GM18526 (cell line): ENCODE data around the gene RNF151.
A peak's percentile ranks its signal among the peaks of the same experiment; 100 is the strongest.

Source experiments
- POLR2A ChIP-seq: IDR thresholded peaks from 3 replicates; pipeline ENCODE4 v1.6.1; 2011; ENCODE audit not compliant: insufficient read length; ENCODE audit errors: extremely low read depth

RNF151 gene

DNA sequence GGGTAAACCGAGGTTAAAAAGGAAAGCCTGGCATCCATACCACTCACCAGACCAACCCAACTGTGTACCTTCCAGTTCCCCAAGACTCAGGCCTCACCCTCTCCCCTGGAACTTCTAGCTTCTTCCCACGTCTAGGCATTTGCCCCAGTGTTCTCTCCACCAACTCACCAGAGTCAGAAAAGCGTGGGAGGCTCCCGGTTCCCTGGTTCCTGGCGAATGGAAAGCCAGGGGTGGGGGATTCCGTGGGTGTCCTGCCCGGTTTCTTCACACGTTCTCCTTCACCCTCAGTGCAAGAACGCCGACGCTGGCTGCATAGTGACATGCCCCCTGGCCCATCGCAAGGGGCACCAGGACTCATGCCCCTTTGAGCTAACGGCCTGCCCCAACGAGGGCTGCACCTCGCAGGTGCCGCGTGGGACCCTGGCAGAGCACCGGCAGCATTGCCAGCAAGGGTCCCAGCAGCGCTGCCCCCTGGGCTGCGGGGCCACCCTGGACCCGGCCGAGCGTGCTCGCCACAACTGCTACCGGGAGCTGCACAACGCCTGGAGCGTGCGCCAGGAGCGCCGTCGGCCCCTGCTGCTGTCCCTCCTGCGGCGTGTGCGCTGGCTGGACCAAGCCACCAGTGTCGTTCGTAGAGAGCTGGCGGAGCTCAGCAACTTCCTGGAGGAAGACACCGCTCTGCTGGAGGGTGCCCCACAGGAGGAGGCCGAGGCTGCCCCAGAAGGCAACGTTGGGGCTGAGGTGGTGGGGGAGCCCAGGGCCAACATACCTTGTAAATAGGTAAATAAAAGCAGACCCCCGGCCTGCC lies 1.7 kb downstream of the RNF151 start:
- no peak for TF ChIP-seq POLR2A

DNA sequence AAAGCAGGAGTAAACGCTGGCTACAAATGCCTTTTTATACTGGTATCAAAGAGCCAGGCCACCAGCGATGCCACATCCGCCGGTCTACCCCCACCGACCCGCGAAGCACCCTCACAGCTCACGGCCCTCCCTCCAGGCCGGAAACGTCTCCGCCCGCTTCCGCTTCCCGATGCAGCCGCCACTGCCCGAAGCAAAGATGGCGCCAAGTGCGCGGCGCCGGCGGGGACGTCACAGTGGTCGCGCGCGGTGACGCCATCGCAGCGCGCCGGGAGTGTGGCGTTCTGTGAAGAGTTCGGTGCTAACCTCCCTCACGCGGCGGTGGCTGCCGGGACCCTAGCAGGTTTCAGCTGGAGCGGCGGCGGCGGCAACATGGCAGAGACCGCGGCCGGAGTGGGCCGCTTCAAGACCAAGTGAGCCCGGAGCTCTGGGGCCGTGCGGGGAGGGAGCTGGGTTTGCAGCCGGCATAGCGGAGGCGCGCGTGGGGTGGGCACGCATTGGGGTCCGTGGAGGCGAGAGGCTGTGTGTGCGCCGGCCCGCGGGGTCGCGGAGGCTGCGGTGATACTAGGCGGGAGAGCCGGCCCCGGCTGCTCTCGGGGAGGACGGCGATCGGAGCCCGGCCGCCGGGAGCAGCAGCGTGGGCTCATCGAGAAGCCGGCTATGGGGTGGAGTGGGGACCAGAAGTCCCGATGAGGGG lies 5.3 kb downstream of the RNF151 start, which contains the start of gene TBL3:
Gene TBL3, plus strand, starts transcription at position 258 of the 694 bp plus-strand sequence. Its CDS starts 112 bp downstream, at position 370.
- peak; percentile 95 for TF ChIP-seq POLR2A

DNA sequence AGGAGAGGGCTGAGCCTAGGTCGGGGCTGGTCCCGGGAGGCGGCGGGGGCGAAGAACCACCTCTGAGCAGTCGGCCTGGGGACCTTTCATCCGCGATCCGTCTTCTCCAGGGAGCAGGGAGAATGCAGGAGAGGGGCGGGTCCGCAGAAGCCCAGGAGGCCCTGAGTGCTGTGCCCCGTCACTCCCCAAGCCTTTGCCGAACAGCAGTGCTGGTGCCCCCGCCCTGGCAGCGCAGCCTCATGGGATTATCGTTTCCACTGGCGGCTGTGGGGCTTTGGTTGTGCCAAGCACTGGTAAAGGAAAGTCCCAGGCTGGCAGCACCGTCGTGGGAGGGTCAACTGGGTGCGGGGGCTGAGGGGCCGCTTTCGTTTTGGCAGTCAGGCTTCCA lies 5.8 kb downstream of the RNF151 start:
- TF ChIP-seq POLR2A = no peak

DNA sequence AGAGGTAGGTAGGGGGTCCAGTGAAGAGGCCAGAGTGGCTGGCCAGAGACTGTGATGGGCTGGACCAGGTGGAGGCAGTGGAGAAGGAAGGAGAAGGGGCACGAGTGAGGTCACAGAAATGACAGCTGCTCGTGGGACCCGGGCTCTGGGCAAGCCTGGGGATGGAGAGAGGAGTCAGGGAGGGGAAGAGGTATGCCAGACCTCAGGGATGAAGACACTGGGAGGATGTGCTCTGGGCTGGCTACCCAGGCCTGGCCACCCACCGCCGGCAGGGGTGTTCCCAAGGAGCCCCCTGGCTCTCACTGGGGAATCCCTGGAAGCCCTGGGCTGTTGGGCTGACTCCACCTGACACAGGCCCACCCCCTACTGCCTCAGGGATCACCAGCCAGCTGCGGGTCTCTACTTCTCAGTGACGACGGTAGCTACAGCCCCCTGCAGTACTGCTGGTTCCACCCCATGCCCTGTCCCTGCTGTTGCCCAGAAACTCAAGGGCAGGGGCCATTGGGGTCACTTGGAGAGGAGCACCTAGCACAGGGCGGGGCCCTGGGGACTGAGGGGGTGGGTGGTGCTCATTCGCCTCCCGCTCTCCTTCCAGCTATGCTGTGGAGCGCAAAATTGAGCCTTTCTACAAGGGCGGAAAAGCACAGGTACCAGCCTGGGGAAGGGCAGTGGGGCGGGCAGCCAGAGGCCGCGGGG lies 7.0 kb downstream of the RNF151 start:
- no peak for TF ChIP-seq POLR2A

DNA sequence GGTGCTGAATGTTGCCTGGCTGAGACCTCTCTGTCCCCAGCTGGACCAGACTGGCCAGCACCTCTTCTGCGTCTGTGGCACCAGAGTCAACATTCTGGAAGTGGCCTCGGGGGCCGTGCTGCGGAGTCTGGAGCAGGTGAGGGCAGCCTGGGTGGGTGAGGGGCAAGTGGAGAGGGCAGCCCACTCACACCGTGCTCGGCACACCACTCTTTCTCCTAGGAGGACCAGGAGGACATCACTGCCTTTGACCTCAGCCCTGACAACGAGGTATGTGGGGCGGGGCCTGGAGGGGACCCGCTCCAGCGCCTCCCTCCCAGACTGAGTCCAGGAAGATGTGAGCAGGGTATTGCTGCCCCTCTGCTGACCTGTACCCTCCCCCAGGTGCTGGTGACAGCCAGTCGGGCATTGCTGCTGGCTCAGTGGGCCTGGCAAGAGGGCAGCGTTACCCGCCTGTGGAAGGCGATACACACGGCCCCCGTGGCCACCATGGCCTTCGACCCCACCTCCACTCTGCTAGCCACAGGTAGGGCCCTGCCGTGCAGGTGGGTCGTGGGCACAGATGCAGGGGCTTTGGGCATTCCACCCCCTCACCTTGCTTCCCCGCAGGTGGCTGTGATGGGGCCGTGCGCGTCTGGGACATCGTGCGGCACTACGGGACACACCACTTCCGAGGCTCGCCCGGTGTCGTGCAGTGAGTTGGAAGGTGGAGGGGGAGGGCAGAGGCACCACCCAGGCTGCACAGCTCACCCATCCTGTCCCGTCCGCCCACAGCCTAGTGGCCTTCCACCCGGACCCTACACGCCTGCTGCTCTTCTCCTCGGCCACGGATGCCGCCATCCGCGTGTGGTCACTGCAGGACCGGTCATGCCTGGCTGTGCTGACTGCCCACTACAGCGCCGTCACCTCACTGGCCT lies 7.8 kb downstream of the RNF151 start:
- TF ChIP-seq POLR2A = no peak

DNA sequence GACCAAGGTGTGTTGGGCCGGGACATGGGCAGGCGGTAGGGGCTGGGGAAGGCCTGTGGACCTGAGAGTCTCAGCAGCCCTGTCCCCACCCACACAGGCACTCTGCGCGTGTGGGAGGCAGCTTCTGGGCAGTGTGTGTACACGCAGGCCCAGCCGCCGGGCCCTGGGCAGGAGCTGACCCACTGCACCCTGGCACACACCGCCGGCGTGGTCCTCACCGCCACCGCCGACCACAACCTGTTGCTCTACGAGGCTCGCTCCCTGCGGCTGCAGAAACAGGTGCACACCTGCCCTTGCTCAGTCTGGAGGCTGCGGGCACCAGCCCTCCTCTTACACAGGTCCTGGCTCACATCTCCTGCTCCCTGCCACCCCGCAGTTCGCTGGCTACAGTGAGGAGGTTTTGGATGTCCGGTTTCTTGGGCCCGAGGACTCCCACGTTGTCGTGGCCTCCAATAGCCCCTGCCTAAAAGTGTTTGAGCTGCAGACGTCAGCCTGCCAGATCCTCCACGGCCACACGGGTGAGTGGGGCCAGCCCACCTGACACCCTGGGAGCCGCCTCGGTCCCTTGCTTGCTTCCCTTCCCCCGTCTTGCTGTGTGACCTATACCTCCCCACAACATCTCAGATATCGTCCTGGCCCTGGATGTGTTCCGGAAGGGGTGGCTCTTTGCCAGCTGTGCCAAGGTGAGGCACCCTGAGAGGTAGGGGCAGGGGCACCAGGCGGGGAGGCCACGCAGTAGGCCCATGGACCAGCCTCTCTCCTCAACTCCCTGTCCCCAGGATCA lies 9.0 kb downstream of the RNF151 start:
- TF ChIP-seq POLR2A = no peak

DNA sequence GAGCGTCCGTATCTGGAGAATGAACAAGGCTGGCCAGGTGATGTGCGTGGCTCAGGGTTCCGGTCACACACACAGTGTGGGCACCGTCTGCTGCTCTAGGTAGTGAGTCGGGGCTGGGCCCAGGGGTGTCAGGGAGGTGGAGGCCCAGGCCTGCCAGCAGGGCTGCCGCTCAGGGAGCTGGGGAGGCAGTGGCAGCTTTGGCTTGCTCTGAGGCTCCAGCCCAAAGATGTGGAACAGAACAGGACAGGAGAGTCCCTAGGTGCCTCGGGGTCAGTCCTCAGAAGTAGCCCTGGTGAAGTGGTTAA lies 9.5 kb downstream of the RNF151 start:
- TF ChIP-seq POLR2A = no peak

DNA sequence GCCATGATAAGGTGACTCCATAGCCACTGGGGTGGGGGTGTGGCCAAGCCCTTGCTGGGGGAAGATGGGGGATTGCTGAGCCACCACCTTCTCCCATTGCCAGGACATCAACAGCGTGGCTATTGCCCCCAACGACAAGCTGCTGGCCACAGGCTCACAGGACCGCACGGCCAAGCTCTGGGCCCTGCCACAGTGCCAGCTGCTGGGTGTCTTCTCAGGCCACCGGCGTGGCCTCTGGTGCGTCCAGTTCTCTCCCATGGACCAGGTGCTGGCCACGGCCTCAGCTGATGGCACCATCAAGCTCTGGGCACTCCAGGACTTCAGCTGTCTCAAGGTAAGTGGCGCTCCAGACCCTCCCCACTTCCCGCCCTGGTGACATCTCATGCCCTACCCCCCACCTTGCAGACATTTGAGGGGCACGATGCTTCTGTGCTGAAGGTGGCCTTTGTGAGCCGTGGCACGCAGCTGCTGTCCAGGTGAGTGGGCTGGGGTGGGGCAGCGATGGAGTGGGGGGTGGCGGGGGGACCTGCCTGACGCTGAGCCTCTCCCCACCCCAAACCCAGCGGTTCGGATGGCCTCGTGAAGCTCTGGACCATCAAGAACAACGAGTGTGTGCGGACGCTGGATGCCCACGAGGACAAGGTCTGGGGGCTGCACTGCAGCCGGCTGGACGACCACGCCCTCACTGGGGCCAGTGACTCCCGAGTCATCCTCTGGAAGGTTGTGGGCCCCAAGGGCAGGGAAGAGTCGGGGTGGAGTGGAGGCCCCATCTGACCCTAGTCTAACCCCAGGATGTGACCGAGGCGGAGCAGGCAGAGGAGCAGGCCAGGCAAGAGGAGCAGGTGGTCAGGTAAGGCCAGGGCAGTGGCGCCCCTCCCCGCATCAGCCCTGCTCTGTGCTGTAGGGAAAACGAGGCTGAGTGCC lies 10.6 kb downstream of the RNF151 start:
- no peak for TF ChIP-seq POLR2A

DNA sequence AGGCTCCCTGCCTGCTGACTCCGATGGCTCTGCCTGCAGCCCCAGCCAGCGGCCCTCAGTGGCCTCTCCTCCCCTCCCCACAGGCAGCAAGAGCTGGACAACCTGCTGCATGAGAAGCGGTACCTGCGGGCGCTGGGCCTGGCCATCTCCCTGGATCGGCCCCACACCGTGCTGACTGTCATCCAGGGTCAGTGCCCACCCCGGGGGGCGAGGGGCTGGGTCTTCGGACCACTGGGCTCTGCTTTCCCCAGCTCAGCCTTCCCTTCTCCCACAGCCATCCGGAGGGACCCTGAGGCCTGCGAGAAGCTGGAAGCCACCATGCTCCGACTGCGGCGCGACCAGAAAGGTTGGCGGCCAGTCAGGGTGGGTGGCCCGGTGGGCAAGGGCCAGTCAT lies 11.2 kb downstream of the RNF151 start:
- no peak for TF ChIP-seq POLR2A

DNA sequence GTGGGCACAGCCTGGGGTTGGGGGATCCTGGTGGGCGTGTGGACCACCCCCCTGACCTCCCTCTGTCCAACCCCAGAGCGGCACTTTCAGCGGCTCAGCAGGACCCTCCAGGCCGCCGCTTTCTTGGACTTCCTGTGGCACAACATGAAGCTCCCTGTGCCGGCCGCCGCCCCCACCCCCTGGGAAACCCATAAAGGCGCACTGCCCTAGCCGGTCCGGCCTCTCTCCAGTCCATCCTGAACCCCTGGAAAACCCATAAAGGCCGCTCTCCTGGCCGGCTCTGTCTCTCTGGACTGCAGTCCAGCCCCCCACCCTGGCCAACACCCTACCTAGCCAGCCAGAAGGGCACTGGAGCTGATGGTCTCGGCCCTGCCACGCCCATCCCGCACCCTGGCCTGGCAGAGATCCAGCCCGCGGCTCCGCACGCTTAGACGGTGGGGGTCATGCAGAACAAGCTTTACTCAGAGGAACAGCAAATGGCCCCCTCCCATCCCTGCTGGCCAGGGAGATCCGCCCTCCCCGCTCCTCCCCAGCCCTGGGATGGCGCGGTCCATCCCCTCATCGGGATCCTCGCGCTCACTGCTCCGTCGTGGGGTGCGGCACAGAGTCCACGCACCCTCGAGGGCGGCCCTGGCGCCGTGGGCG lies 11.9 kb downstream of the RNF151 start:
- TF ChIP-seq POLR2A = no peak

DNA sequence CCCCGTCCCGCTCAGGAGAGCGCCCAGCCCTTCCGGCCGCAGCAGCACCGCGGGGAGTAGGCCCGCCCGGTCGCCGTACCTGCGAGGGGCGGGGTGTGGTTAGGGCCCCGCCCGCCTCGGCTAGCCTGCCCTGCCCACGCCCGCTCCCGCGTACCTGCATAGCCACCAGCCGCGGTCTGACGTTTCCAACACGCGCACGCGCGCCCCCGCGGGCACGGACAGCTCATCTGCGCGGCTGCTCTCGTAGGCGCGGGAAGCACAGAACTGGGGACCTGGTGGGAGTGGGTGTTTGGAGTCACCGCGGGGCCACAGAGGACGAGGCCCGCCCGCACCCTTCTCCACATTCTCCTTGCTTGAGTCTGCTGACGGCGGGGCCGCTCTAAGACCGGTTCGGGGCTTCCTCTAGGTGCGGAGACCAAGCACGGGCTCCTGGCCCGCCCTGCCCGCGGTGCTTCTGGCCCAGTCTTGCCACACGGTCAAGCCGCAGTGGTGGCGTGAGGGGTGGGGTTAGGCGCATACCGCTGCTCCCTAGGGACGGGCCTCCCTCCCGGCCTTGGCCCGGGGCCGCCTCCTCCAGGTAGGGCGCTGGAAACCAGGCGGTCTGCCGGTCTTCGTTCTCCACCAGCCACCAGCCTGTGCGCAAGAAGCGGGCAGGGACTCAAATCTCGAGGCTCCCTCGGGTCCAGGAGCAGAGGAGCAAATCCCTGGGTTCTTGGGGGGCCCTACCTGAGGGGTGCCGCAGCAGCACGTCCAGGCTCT lies 12.8 kb downstream of the RNF151 start:
- no peak for TF ChIP-seq POLR2A

DNA sequence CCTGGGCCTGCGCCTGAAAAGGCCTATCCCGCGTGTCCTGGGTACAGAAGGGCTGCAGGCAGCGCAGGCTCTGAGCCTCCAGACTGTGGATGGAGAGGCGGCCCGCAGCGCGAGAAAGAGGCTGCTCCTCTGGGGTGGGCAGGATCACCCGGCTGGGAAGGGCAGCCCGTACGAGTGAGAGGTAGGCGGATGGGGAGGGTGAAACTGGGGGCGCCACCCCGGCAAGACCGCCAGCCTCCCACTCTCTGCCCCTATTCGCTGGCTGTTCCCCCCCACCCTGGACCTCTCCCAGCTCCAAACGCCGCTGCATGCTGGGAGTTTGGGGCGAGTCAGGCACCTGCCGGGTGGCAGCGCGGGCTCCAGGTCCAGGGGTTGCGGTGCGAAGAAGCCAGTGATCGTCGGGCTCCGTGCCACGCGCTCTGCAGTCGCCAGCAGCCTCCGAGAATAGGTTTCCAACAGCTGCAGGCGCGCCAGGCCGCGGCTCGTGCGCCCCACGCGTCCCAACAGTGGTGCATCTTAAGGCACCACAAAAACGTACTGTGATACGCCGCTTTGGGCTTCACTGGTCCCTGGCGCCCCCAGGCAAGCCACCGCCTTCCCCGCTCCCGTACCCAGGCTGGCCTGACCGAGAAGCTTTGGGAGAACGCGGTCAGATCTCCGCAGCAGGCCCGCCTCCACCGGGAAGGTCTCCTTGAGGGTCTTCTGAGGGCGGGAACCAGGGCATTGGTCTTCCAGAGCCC lies 13.5 kb downstream of the RNF151 start:
- TF ChIP-seq POLR2A = no peak

DNA sequence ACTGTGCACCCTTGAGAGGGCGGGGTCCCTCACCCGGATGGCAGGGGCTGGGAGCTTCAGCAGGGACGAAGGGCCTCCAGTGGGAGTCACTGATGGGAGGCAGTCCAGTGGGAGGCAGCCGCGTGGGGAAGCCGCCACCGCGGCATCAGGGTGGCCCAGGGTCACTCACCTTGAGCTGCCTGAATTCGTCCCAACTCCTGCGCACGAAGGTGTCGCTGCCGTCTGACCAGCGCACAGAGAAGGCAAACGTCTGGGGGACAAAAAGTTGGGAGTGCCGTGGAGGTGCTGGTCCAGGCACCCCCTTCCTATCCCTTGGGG lies 14.1 kb downstream of the RNF151 start:
- no peak for TF ChIP-seq POLR2A
